ENCODE results near the gene PTPN14. TPM values are rescaled to one million over a fixed set of nuclear protein-coding genes. Genes with fewer than 3 reads are reported as not detected.

Gene PTPN14
- total RNA-seq, 1 donor from 2014 or later = 73.3 TPM

- no peak for DNase-seq
Measured at GRCh38 chr1:214391873-214392645, 159.3 kb downstream of the PTPN14 start.

GRCh38 chr1:214389734-214390133, 161.7 kb downstream of the PTPN14 start:
- no peak for DNase-seq

DNA sequence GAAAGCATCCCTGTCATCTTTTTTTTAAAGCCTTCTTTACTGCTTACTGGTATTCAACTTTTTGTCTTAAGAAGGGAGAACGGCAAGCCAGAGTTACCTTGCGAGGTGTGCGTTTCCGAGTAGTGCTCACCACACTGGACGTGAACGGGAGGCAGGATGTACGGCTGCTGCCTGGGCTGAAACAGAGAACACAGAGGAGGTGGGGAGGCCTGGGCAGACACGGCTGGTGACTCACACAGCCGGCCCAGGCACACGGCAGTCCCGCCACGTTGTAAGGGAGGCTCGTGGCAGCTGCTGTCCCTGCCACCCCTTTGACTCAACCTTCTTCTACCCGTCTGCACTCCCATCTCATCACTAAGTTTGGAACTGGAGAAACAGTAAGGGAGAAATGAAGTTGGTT, 164.7 kb downstream of the PTPN14 start:
- DNase-seq = peak; percentile 80

GRCh38 chr1:214386333-214386732, 165.1 kb downstream of the PTPN14 start:
- no peak for DNase-seq

GRCh38 chr1:214385428-214385827, 166.0 kb downstream of the PTPN14 start:
- DNase-seq = no peak

- no peak for DNase-seq
Measured at GRCh38 chr1:214384373-214385079, 166.9 kb downstream of the PTPN14 start.

GRCh38 chr1:214383381-214384372, 167.7 kb downstream of the PTPN14 start:
- no peak for DNase-seq

GRCh38 chr1:214380986-214381695, 170.3 kb downstream of the PTPN14 start:
- DNase-seq = no peak

DNA sequence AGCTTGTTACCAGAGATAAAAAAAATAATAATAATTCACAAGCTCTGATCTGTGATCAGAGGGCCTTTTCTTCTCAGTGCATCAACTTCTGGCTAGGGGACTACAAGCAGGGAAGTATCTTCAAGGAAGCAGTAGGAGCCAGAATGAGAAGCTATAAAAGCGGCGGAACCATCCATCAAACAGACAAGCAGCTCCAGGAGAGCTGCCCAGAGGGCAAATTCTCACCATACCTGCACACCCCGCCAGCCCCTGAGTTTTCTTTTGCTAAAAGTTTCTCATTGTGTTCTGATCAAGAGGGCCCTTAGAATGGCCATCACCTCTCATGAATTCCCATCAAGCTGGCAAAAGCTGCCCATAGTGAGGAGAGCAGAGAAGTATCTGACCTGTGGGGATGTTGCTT, 171.0 kb downstream of the PTPN14 start:
- DNase-seq = no peak

DNA sequence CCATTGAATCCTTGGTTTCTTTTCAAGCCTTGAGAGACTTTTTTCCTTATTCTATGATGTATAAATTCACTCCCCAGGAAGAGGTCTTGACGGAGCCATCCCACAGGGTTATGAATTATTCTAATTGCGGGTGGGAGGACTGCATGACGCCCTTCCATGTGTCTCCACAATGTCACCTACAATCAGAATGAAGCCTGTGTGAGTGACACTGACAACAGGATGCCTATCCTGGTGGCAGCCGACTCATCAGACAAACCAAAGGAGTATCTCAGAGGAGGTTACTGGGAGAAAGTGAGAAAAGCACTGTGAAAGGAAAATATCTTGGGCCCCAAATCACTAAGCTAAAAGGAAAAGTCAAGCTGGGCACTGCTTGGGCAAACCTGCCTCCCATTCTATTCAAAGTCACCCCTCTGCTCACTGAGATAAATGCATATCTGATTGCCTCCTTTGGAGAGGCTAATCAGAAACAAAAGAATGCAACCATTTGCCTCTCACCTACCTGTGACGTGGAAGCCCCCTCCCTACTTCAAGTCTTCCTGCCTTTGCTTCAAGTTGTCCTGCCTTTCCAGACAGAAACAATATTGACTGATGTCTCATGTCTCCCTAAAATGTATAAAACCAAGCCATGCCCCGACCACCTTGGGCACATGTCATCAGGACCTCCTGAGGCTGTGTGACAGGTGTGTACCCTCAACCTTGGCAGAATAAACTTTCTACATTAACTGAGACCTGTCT, 172.0 kb downstream of the PTPN14 start:
- DNase-seq = no peak

GRCh38 chr1:214378492-214378891, 172.9 kb downstream of the PTPN14 start:
- DNase-seq = no peak

DNA sequence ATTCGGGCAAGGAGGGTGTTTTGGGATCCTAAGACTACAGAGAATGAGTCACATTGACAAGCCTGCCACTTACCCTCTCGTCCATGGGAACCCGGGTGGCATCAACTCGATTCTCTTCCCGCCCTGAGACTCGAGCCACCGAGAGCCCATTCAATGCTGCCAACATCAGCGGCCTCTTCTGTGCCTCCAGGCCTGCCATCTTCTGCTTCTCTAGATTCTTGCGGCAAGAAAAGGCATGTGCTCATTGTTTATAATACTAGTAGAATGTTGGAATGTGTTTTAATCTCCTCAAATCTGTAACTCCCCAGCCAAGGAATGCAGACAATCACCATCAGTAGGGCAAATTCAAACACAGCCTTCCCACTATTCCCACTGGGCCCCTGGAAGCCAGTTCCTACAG, 173.5 kb downstream of the PTPN14 start:
- DNase-seq = no peak

- DNase-seq = no peak
Measured at GRCh38 chr1:214377485-214377884, 173.9 kb downstream of the PTPN14 start.

DNA sequence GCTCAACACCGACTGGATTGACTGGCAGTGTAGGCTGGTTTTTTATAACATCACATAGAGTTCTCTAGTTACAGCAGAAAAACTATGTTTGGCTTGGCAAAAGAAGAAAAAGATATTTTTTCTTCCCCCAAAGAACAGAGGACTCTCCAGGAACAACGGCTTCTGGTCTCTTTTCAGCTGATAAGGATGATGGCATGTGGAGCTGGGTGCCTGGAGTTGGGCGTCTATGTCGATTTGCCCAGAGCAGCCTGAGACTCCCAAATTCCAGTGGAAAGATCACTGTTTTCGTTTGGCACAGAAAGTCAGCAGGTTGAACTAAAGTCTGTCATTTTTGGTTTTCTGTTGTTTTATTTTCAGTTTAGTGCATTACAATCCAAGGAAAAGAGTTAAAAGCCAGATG, 179.3 kb downstream of the PTPN14 start:
- no peak for DNase-seq

- DNase-seq = no peak
Measured at GRCh38 chr1:214370615-214371014, 180.8 kb downstream of the PTPN14 start.

DNA sequence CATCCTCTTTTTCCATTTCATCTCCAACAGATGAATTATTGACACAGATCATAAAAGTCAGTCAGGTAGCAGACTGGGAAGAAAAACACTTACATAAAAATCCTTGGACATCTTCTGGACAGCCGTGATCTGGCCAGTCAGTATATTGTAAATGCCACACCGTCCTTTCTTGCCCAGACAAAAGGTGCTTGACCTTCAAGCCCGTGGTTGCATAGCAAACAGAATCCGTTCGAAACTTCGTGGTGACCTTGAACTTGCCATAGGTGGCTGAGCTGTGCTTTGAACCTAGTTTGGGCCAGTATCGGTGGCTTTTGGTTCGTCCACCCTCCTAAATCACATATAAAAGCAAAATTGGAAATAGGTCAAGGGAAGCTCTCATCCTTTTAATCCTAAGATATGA, 182.0 kb downstream of the PTPN14 start:
- DNase-seq = no peak

GRCh38 chr1:214367841-214368240, 183.6 kb downstream of the PTPN14 start:
- DNase-seq = no peak

DNA sequence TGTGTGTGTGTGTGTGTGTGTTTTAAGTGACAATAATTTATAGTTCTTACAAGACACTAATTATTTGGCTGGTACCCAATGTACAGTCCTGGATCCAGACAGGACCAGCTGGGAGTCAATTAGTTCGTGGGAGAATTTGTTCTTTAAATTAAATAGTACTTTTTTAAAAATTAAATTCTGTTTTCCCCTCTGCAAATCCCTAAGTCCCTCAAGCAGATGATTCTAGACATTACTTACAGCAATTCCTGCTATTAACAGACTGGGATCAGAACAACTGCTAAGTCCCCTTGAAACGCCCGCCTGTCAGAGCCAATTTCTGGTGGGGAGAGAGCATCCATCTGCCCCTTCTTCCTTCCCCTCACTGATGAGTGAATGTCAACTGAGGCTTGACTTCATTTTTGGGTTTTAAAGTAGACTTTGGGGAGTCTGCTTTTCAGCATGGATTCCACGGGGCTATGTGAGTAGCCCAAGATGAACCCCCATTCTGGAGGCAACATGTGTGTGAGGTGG, 186.6 kb downstream of the PTPN14 start:
- DNase-seq = no peak

- no peak for DNase-seq
Measured at GRCh38 chr1:214364386-214364785, 187.0 kb downstream of the PTPN14 start.

DNA sequence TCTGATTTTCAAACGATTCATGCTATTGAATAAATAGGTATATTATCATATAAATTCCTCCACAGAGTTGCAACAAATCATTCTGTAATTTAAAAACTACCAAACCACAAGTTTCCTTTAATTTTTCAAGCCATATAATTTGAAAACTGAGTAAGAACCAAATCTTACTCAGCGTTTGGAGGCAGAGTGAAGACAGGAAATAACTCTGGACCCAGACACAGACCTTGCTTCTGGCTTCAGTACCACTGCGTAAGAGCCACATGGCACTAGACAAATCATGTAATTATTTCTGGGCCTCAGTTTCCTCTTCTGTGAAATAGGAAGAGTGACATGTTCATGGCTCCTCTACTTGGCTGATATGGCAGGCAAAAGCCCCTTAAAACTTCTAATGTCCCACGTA, 188.0 kb downstream of the PTPN14 start:
- no peak for DNase-seq

GRCh38 chr1:214362188-214362882, 189.1 kb downstream of the PTPN14 start:
- peak; percentile 57 for DNase-seq

All from dermis blood vessel endothelial cell (primary cell).